ENCODE data around the gene SLC1A5. TPM values are rescaled to one million over a fixed set of nuclear protein-coding genes. Genes with fewer than 3 reads are reported as not detected.

SLC1A5 gene
- total RNA-seq, 3 donors from 2014 or later (not counting 1 experiment from before 2014, with no cell fraction given): 11.2 to 23.1 (median 18.9) TPM

DNA sequence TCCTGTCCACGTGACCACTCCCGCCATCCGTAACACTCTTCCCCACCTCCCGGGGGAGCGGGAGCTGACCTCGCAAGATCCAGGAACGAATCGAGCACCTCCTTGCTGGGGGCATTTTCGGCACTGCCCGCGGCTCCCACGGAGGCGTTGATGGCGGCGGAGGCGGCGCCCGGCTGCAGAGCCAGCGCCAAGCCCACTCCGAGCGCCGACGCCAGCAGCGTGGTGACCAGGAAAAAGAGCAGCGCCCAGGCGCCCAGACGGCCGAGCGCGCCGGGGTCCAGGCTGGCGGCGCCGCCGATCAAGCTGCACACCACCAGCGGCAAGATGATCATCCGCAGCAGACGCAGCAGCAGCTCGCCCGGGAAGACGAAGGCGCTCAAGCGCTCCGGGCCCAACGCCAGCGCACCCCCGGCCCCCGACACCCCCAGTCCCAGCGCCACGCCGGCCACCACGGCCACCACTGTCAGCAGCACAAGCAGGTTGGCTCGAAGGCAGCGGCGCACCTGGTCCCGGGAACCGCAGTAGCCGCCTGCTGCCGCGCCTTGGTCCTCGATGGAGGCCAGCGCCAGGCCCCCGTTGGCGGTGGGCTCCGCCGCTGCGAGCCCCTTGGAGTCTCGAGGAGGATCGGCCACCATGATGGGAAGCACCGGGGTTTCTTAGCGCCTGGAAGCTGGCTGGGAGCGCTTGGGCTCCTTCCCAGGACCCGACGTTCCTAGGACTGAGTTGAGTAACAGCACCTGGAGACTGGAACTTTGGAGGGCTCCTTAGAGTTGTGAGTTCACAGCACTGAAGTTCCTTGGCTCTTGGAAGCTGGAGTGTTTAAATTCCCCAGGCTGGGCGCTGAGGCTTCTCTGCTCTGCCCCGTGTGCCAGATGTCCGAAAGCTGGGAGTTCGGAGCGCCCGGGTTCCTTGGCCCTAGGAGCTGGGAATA lies 798 bp downstream of the SLC1A5 start:
- H3K9me3 ChIP-seq (ENCODE audit: control insufficient read depth, insufficient read depth, low read length): no peaks in the 10 kb centered on the region
- peak overlapping the region; percentile 75 for H3K4me3 ChIP-seq (ENCODE audit: low read length)
- under 1% methylated on average over 80 of the region's 80 CpGs for WGBS (ENCODE audit: insufficient coverage)
- Mint-ChIP-seq H3K27ac (peak overlapping the region; percentile 92 to 99), H3K36me3 (no peaks in the 10 kb centered on the region), H3K4me1 (peaks cover 55 to 73% of the 10 kb centered on the region in 2 donors), H3K27me3 (ENCODE audit: low read depth in 2 of 2) (no peaks in the 10 kb centered on the region), H3K9me3 (no peaks in the 10 kb centered on the region), H3K4me3 (peak overlapping the region; percentile 95)
- H3K4me1 ChIP-seq (ENCODE audit: control insufficient read depth, insufficient read depth, low read length): peaks cover 69% of the 10 kb centered on the region
- peaks cover 5% of the 10 kb centered on the region for H3K36me3 ChIP-seq (ENCODE audit: control insufficient read depth, insufficient read depth, low read length)
- H3K27me3 ChIP-seq (ENCODE audit: control insufficient read depth, insufficient read depth, low read length): no peaks in the 10 kb centered on the region
- ATAC-seq (peak in 2 of 3 donors; percentile 1 to 6), DNase-seq (peak; percentile 33 to 58)
- TF ChIP-seq, protein P1, sequence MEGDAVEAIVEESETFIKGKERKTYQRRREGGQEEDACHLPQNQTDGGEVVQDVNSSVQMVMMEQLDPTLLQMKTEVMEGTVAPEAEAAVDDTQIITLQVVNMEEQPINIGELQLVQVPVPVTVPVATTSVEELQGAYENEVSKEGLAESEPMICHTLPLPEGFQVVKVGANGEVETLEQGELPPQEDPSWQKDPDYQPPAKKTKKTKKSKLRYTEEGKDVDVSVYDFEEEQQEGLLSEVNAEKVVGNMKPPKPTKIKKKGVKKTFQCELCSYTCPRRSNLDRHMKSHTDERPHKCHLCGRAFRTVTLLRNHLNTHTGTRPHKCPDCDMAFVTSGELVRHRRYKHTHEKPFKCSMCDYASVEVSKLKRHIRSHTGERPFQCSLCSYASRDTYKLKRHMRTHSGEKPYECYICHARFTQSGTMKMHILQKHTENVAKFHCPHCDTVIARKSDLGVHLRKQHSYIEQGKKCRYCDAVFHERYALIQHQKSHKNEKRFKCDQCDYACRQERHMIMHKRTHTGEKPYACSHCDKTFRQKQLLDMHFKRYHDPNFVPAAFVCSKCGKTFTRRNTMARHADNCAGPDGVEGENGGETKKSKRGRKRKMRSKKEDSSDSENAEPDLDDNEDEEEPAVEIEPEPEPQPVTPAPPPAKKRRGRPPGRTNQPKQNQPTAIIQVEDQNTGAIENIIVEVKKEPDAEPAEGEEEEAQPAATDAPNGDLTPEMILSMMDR (IDR thresholded peaks at IDR 0.05): no peak
- H3K27ac ChIP-seq (ENCODE audit: low read length): peak overlapping the region; percentile 82
- intact Hi-C loops (cut with micrococcal nuclease): no loop called here

DNA sequence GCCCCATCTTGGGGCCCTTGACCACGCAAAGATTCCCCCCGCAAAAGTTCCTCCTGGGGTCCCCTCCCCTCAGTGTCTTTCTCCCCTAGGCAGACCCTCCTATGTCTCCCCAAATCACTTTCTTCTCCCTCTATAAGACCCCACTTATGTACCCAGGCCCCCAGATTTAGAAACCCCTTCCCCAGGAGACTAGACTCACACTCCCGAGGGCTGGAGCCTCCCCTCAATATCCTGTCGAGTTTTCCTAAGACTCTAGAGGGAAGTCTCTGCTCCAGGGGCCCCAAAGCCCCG lies 1.4 kb downstream of the SLC1A5 start:
- intact Hi-C loops (cut with micrococcal nuclease): no loop called here
- H3K9me3 Mint-ChIP-seq: no peaks in the 10 kb centered on the region
- ATAC-seq: no peak
- Histone ChIP-seq H3K9me3 (ENCODE audit: control insufficient read depth, insufficient read depth, low read length) (no peaks in the 10 kb centered on the region), H3K4me1 (ENCODE audit: control insufficient read depth, insufficient read depth, low read length) (peaks cover 67% of the 10 kb centered on the region), H3K27me3 (ENCODE audit: control insufficient read depth, insufficient read depth, low read length) (no peaks in the 10 kb centered on the region), H3K36me3 (ENCODE audit: control insufficient read depth, insufficient read depth, low read length) (peaks cover 10% of the 10 kb centered on the region), H3K4me3 (ENCODE audit: low read length) (peak overlapping the region; percentile 75), H3K27ac (ENCODE audit: low read length) (peak overlapping the region; percentile 82)
- DNase-seq: no peak
- 0% methylated on average over 5 of the region's 5 CpGs for WGBS (ENCODE audit: insufficient coverage)
- peaks cover 53 to 73% of the 10 kb centered on the region in 2 donors for H3K4me1 Mint-ChIP-seq
- TF ChIP-seq, protein P1 (IDR thresholded peaks at IDR 0.05): no peak
- H3K36me3 Mint-ChIP-seq: no peaks in the 10 kb centered on the region
- H3K27me3 Mint-ChIP-seq (ENCODE audit: low read depth in 2 of 2): no peaks in the 10 kb centered on the region
- H3K27ac Mint-ChIP-seq: peak overlapping the region; percentile 92 to 99
- H3K4me3 Mint-ChIP-seq: peak overlapping the region; percentile 95

DNA sequence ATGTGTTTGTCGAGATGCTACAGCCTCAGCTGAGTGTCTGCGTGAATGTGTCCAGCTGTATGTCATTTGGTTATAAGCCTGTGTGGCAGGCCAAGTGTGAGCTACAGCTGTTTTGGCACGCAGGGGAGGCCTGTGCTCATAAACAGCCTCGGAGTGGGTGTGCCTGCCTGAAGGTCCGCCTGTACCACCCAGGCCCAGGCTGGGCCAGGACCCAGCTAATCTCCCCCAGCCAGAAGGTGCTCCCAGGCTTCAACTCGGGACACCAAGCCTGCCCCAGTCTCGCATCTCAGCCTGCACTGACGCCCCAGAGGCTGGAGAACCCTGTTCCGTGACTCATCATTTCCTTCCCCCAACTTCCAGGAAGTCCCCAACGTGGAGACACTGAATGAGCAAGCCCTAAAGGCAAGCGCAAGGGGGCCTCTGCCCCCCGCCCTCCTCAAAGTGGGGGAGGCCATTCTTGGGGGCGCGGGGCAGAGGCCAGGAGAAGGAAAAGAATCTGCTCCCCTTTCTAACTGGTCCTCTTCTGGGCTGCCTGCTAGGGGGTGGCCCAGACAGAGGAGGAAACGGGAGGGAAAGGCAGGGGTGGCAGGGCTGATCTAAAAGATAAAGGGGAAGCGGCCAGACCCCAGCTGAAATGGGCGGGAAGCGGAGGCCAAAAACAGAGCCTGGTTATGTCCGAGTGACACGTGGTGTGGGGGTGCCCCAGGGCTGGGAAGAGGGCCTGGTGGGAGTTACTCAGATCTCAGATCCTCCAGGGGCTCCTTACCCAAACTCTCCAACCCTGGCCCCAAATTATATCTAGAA lies 2.0 kb downstream of the SLC1A5 start:
- Histone ChIP-seq H3K36me3 (ENCODE audit: control insufficient read depth, insufficient read depth, low read length) (peaks cover 15% of the 10 kb centered on the region), H3K27ac (ENCODE audit: low read length) (peak overlapping the region; percentile 82), H3K9me3 (ENCODE audit: control insufficient read depth, insufficient read depth, low read length) (no peaks in the 10 kb centered on the region), H3K27me3 (ENCODE audit: control insufficient read depth, insufficient read depth, low read length) (no peaks in the 10 kb centered on the region), H3K4me1 (ENCODE audit: control insufficient read depth, insufficient read depth, low read length) (peaks cover 62% of the 10 kb centered on the region), H3K4me3 (ENCODE audit: low read length) (peak overlapping the region; percentile 75)
- peak; percentile 73 to 92 for DNase-seq
- Mint-ChIP-seq H3K27ac (peak overlapping the region; percentile 92 to 99), H3K9me3 (no peaks in the 10 kb centered on the region), H3K4me1 (peaks cover 50 to 70% of the 10 kb centered on the region in 2 donors), H3K27me3 (ENCODE audit: low read depth in 2 of 2) (no peaks in the 10 kb centered on the region), H3K36me3 (no peaks in the 10 kb centered on the region), H3K4me3 (peak overlapping the region; percentile 95)
- peak; percentile 73 to 85 (median 74) for ATAC-seq
- intact Hi-C loops (cut with micrococcal nuclease): no loop called here
- TF ChIP-seq, protein P1 (IDR thresholded peaks at IDR 0.05): no peak
- WGBS (ENCODE audit: insufficient coverage): 3% methylated on average over 20 of the region's 20 CpGs

All from natural killer cell (primary cell).